Stimulated activated CD8-positive, alpha-beta memory T cell treated with anti-CD3 and anti-CD28 coated beads, Interleukin-4, amount 100 ng/mL, for 4 hours (primary cell): ENCODE measurements around the gene FLT3LG.
"Not testable (repeated sequence)": the region's sequence is repeated elsewhere in the genome, so short reads cannot be mapped to it uniquely, and the experiment has no call there.

Experiments
- DNase-seq, 2 donors: peaks; one replicate each; pipeline ENCODE4 v3.0.0-alpha.2; 2020; ENCODE audit warnings: low read depth in 2 of 2, low spot score in 1 of 2

Gene FLT3LG

DNA sequence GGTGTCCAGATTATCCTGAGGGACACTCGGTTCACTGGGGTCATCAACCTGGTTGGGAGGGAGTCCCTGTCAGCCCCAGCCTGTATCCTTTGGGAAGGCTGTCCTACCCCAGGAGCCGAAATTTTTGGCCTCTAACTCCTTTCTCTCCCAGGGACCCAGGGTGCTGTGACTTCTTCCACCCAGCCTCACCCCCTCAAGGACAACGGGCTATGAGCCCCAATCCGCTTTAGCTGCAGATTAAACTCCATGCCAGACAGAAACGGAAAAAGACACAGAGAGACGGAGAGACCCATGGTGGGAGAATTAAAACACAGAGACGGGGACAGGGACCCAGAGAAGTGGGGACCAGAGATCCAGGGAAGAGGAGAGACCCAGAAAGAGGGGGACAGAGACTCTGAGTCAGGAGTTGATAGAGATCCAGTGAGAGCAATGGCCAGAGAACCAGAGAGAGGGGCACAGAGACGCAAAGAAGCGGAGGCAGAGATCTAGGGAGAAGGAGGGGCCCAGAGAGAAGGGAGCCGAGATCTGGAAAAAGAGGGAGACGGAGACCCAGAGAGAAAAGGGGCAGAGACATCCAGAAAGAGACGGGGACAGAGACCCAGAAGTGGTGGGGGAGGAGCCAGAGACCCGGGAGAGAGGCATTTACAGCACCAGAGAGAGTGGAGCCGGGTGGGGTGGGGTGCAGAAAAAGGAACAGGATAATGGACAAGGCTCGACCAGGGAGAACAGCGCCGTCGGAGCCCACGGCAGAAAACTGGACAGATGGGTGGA is 33.4 kb upstream of the FLT3LG start:
- no peak for DNase-seq

DNA sequence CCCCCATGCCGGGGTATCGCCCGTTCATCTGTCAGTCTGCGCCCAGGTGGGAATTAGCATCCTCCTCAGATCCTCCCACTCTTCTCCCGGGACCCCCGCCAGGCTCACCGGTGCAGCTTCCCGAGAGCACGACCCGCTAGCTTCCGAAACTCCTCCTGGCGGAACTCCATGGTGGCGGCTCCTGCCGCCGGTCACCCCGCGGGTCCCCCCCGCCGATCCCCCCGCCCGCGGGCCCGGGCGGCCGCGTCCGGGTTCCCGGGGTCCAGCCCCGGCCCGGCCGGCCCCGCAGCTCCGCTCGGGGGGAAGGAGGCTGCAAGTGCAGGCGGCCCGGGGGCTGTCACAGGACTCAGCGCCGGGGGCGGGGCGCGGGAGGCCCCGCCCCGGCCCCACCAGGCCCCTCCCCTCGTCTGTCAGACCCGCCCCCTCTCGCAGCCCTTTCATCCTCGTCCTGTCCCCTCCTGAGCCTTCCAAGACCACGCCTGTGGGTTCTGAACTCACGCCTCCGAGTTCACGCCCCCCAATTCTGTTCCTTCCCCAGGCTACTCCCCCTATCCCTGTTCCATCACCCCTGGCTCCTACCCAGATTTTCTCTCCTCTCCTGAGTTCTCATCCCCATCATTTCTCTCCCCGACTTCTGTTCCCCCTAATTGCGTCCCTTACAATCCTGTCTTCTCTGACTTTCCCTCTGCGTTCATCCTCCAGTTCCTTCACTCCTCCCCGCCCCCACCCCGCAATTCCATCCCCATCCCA is 32.6 kb upstream of the FLT3LG start, which contains the start of gene SLC17A7:
TSS of gene SLC17A7 (minus strand) at position 318 of the 750 bp plus-strand sequence. CDS start at position 170, 148 bp downstream.
- DNase-seq: no peak

DNA sequence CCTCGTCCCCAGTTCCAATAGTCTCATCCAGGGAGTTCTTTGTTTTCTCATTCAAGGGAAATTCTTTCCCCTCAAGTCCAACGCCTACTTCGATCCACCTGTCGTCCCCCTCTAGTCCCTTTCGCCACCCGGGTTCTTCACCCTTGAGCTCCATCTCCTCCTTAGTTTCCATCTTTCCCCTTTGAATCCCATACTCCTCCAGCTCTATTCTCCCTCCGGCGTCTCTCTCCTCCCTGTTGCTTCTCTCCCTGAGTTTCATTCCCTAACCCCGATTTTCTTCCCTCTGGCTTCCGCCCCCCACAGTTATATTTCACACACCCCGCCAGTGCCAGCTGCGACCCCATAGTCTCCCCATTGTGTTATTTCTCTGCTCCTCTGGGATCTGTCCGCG is 32.1 kb upstream of the FLT3LG start:
- DNase-seq: no peak

DNA sequence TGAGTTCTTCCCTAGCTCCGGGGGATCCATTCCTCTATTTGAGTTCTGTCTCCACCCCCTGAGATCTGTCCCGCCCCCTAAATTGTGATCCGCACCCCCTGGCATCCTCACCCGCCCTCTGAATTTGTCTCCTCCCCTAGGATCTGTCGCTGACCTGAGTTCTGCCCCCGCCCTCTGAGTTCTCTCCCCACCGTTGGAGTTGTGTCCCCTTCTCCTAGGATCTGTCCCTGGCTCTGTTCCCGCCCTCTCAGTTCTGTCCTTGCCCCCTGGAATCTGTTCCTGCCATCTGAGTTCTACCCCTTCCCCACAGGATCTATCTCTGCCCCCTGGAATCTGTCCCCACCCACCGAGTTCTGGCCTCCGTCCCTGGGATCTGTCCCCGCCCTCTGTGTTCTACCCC is 31.7 kb upstream of the FLT3LG start:
- no peak for DNase-seq

DNA sequence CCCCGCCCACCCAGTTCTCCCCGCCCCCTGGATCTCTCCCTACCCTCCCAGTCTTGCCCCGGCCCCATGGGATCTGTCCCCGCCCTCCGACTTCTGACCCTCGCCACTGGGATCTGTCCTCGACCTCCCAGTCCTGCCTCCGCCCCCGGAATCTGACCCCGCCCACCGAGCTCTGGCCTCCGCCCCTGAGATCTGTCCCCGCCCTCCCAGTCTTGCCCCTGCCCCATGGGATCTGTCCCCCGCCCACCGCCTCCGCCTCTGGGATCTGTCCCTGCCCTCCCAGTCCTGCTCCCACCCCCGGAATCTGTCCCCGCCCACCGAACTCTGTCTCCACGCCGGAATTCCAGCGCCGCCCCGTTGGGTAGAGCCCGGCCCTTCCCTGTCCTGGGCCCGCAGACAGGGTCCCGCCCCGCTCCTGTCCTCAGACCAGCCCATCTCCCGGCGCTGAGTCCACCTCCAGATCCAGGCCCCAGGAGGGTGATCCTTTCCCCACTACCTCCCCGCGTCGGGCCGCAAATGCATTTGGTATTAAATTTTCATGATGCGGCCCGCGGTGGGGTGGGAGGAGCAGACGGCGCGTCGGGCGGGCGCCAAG is 31.1 kb upstream of the FLT3LG start:
- DNase-seq: no peak

DNA sequence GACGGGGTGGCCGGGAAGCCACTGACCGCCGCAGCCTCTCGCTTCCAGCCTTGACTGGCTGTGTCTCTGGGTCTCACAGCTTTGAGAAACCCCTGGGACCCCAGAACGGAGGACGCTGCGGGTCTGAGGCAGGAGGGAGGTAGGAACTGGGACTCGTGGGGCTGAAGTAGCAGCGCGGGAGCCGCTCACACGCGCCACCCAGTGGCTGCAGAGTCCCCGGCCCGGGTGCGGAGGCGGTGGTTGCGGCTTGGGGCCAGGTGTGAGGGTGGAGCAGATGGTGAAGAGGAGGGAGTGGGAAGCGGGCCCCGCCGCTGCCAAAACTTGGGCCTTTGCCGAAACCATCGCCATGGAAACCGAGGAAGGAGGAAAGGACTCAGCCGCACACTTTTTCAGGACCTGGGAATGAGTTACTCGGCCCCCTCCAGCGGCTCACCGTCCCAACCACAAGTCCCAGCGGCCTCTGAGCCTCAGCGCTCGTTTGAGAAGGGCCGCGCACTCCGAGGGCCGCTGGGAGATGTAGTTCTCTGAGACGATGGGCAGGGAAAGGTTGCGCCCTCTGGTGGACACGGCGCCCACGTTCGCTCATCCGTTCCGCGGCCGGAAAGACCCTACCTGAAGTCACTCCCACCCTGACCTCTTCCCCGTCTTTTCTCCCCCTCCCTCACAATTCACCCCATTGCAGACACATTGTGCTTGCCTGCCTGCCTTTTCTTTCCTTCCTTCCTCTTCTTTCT is 30.5 kb upstream of the FLT3LG start:
- DNase-seq: peak; percentile 83 to 87

DNA sequence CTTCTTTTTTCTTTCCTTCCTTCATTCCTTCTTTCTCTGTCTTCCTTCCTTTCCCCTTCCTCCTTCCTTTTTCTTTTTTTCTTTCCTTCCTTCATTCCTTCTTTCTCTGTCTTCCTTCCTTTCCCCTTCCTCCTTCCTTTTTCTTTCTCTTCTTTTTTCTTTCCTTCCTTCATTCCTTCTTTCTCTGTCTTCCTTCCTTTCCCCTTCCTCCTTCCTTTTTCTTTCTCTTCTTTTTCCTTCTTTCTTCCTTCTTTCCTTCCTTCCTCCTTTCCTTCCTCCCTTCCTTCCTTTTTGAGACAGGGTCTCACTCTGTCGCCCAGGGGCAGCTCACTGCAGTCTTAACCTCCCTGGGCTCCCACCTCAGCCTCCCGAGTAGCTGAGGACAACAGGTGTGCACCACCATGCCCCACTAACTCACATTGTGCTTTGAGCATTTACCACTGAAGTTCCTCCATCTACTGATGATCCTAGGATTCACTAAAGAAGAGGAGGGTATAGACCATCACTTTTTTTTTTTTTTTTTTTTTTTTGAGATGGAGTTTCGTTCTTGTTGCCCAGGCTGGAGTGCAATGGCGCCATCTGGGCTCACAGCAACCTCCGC is 29.8 kb upstream of the FLT3LG start:
- DNase-seq: not testable (repeated sequence)

DNA sequence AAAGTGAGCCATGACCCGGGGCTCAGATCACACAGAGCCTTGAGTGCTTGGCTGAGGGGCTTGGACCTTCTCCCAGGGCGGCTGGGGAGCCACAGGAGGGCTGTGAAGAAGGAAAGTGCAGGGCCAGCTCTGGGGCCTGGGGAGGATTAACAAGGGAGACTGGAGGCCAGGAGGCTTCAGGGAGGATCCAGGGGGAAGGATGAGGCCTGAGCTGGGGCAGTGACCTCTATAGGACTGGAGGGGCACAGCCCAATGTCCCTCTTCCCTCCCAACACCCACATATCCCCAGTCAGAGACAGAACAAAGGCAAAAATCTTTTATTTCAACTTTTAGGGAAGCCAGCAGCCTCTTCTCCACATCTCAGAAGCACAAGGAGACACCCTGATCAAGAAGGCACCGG is 28.0 kb upstream of the FLT3LG start:
- no peak for DNase-seq

DNA sequence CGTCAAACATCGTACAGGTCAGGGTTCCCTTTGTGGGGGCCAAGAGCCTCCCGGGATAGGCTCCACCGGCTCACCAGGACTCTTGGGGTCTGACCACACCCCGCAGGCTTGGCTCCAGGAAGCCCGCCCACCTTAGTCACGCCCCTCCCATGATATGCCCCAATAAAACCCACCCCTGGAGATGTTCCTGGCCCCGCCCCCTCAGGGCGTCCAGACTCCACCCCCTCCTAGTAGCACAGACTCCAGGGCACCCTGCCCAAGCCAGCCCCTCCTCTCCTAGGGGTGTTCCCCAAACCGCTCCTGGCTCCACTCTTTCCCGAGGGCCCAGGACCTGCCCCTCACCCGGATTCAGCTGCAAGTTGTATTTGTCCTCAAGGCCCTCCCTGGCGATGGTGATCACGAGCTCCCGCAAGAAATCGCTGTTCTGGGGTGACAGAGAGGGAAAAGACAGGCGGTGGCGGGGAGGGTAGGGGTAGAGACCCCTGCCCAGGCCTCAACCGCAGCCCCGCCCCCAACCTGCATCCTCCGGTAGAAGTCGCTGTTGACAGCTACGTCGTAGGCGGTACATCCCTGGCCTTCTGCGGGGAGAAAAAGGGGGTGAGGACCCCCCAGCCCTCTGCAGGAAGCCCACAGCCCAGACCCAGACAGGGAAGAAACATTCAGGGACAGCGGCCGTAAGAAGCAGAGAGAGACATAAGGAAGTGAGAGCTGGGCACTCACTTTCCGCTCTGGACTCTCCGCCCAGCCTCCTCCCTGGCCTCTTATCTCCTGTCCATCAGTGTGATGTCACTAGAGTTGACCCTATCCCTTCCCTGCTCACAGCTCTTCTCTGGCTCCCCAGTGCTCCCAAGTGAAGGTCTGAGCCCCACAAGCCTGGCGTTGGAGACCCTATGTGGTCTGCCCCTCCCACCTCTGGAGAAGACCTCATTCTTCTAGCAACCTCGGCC is 26.3 kb upstream of the FLT3LG start:
- no peak for DNase-seq

DNA sequence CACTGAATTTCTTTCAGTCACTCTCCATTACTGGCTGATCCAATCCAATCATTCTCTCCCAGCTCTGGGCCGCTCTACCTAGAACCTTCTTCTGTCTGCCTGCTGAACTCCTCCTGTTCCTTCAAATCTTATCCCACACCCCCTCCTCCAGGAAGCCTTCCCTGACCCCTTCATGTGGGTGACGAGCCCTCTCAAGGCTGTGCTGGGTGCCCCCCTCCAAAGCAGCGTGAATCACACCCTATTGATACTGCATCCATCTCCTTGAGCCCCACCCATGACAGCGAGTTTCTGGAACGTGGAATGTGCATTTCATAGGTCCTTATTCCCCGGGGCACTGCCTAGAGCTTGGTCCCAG is 25.6 kb upstream of the FLT3LG start:
- no peak for DNase-seq

DNA sequence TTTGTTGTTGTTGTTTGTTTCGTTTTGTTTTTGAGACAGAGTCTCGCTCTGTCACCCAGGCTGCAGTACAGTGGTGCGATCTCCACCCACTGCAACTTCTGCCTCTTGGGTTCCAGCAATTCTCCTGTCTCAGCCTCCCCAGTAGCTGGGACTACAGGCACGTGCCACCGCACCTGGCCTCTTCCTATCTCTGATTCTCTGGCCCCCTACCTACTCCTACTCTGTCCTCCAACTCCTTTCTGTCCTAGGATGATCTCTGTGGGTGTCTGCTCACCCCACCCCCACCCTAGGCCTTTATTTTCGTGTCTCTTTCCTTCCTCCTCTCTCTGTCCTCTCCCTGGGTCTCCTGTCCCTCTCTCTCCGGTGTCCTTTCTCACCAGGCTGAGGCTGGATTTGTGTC is 23.6 kb upstream of the FLT3LG start:
- no peak for DNase-seq

DNA sequence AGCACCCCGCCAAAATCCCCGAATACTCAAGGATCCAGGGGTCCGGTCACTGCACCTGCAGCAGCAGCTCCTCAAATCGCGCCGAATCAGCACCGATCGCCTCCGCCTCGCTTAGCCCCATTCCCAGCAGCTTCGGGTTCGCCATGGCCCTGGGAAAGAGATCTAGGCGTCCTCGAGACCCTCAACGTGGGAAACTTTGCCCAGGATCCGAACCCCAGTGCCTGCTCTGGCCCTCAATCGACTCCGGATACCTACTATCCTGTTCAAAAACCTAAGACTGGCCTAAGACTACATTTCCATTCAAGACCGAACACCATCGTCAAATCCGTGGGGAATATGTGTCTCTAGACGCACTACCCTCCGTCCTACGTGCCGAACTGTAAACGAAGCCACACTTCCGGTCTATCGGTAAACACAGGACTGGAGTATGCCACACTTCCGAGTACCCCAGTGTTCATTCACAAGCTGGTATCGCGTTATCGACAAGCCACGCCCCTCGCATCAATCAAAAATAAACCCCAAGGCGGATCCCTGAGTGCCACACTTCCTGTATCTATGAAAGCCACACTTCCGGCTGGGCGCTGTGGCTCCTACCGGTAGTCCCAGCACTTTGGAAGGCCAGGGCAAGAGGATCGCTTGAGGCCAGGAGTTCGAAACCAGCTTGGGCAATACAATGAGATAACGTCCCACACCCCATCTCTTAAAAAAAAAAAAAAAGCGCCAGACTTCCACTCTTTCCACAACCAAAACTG is 22.4 kb upstream of the FLT3LG start, which contains the start of gene PIH1D1:
TSS of gene PIH1D1 (minus strand) at position 385 of the 752 bp plus-strand sequence. CDS start at position 145, 240 bp downstream.
- peak; percentile 90 to 92 for DNase-seq

DNA sequence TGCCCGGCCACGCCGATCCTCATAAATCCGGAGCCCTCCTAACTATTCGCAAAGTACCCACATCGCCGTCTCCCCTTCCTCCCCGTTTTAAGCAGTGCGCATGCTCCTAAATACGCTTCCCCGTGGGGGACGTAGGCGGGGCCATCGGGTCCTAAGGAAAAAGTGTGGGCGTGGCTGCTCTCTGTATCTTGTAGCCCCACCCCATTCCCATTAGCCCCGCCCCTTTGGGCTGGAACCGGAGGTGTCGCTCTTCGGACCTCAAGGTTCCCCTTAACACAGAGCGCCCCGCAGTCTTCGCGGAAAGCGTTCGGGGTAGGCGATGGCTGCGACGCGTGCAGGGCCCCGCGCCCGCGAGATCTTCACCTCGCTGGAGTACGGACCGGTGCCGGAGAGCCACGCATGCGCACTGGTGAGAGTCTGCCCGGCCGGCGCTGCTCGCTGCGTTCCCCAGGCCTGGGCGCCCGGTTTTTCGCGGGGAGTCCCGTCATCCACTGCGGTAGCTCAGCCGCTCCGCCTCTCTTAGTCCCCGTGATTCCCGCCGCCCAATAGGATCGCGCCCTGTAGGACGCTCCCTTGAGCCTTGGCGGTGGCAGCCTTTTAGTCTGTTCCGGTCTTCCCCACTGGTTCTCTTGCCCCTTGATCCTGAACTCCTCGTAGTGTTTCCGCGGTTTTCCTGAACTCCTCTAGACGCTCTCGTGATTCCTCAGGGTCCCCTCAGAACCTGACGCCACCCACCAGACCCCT is 20.8 kb upstream of the FLT3LG start, which contains the start of gene ALDH16A1:
TSS of gene ALDH16A1 (plus strand) at position 213 of the 744 bp plus-strand sequence. CDS start at position 320, 107 bp downstream.
- DNase-seq: peak; percentile 91 to 95

DNA sequence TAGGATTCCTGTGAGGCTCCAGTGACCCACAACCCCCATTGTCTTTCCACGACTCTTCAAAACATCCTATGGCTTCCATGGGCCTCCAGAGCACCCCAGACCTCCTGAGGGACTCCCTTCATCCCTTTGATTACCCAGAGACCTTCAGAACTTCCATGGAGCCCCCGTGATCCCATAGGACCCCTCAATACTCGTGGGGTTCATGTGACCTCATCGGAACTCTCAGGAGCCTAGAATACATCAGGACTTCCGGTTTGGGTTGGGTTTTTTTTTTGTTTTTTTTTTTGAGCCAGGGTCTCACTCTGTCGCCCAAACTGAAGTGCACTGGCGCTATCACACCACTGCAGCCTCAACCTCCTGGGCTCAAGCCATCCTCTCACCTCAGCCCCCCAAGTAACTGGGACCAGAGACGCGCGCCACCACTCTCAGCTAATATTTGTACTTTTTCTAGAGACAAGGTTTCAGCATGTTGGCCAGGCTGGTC is 20.2 kb upstream of the FLT3LG start:
- DNase-seq: no peak

DNA sequence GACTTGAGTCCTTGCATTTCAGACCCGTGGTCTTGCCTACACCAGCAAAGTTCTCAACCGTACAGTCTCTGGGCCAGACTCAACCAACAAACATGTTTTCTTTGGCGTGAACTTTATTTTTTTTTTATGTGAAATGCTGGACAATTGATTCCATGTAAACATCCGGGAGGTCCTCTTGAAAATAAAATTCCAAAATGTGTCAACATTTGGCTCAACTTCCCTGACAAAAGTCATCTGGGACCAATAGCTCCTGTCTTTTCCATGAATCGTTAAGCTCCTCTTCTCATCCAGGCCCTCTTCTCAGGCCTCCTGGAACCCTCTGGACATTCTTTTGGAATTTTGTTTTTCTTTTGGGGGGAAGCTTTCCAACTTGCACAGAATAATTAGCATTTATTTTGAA is 18.2 kb upstream of the FLT3LG start:
- DNase-seq: no peak

DNA sequence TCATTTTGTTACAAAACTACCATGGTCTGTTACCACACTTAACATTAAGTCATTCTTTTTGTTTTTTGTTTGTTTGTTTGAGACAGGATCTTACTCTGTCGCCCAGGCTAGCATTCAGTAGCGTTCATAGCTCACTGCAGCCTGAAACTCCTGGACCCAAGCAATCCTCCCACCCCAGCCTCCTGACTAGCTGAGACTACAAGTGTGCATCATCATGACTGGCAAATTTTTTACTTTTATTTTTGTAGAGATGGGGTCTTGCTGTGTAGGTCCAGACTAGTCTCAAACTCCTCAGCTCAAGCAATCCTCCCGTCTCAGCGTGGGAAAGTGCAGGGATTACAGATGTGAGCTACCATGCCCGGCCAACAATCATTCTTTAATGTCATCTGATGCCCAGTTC is 17.7 kb upstream of the FLT3LG start:
- DNase-seq: no peak

DNA sequence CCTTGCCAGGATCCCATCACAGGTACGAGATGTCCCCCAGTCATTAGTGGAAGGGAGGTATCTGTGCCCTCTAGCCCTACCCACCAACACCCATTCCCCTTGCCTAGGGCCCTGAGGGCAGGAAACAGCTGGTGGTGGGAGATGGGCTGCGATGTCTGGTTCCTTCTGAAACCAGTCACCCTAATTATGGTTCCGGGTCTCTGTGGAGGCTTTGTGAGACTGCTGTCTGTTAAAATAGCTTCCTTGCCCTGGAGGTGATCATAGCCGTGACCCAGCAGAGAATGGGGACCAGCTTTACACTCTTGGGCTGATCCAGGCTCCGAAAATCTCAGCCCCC is 15.5 kb upstream of the FLT3LG start:
- DNase-seq: no peak

DNA sequence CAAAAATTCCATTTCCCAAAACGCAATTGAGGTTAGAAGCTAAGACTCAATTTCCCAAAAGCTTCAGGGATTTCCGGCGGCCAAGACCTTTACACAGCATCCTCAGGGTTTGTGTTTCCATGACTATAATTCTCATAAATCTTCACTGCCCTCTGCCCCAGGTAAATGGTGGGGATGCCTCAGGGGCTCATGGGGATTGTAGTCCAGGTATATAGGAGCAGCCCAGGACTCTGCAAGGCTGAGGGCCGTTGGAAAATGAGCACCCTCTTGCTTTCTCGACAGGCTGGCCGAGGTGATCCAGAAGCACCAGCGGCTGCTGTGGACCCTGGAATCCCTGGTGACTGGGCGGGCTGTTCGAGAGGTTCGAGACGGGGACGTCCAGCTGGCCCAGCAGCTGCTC is 14.6 kb upstream of the FLT3LG start:
- DNase-seq: no peak
